ENCODE measurements around the gene HDGFL3. TPM values are rescaled to one million over a fixed set of nuclear protein-coding genes. Genes with fewer than 3 reads are reported as not detected.

HDGFL3 gene
- total and polyA plus RNA-seq, 9 of the 15 experiments (the other 6 are each of a cell fraction or from before 2014, with no cell fraction given): 6.7 to 42.0 (median 31.4) TPM

GRCh38 chr15:83205725-83206324 is 1.8 kb downstream of the HDGFL3 start:
- BruUV-seq (replicated peaks): TSS peak; percentile 44
- H3K27me3 ChIP-seq (ENCODE audit: control insufficient read depth in 2 of 2, insufficient read depth in 2 of 2, low read length in 2 of 2): peaks cover 2 to 6% of the 10 kb centered on the region in 2 experiments; a peak in 3 of 5 replicates
- POLR2A ChIA-PET: interaction anchor here (0.5 to 2.3 kb wide), 6 partner anchors 9 to 395 kb away, joined by 3 to 12 read pairs (median 4); partner anchors contain the start of gene BTBD1
- no peak for ATAC-seq
- H3K4me1 ChIP-seq (replicated peaks in 1 of 2; ENCODE audit: control insufficient read depth in 2 of 2, insufficient read depth in 2 of 2, low read length in 2 of 2): peaks cover 14 to 18% of the 10 kb centered on the region in 2 experiments
- H3K79me2 ChIP-seq (ENCODE audit: control insufficient read depth, insufficient read depth, low read length): peaks cover 47% of the 10 kb centered on the region
- in situ Hi-C loops (cut with MboI) (no loop called here), intact Hi-C loops (cut with micrococcal nuclease) (loop anchor here (5.0 kb wide), 3 partner anchors 99 to 359 kb away; partner anchors contain the start of genes BTBD1 and TM6SF1)
- peak overlapping the region; percentile 69; the same call in 1 of the 2 replicates for H3K4me3 ChIP-seq
- peak; percentile 11 for FAIRE-seq
- no peaks in the 10 kb centered on the region for H3K9me3 ChIP-seq (replicated peaks; ENCODE audit: control insufficient read depth, insufficient read depth, low read depth, low read length)
- no peaks in the 10 kb centered on the region; the same call in 2 of the 3 replicates for H3K36me3 ChIP-seq (ENCODE audit: control insufficient read depth, insufficient read depth, low read length)
- H3K9me1 ChIP-seq (ENCODE audit: control insufficient read depth, insufficient read depth, low read length): no peaks in the 10 kb centered on the region
- DNase-seq (ENCODE audit: extremely low read depth in 1 of 4, low spot score in 3 of 4): peak in 1 of 4 experiments; percentile 27
- 15% methylated on average over 4 of the region's 4 CpGs for WGBS (ENCODE audit: insufficient coverage, low coverage, missing lambda C conversion rate)
- peak overlapping the region; percentile 84; the same call in 1 of the 2 replicates for H2AFZ ChIP-seq (ENCODE audit: low read depth, low read length)
- H3K4me2 ChIP-seq (ENCODE audit: insufficient read depth, low read length): peak overlapping the region; percentile 79
- TF ChIP-seq DEAF1 (CRISPR knock-in tag; IDR thresholded peaks at IDR 0.05) (no peak), ZBTB17 (CRISPR knock-in tag; IDR thresholded peaks at IDR 0.05) (0 out of 2 replicates have a peak, but pooled peaks have one; percentile 59), GABPA (tag; conservative IDR thresholded peaks at IDR 0.05; ENCODE audit: low read depth) (peak; percentile 68), CREM (IDR thresholded peaks at IDR 0.05; ENCODE audit: low read depth) (peak; percentile 61; the same call in 1 of the 2 replicates), ZNF384 (IDR thresholded peaks at IDR 0.05; ENCODE audit: low read depth, low read length) (peak; percentile 71), ZNF592 (IDR thresholded peaks at IDR 0.05) (0 out of 2 replicates have a peak, but pooled peaks have one; percentile 17), ZBTB1 (CRISPR knock-in tag; IDR thresholded peaks at IDR 0.05; ENCODE audit: borderline replicate concordance, low read depth) (no peak), ATF1 (CRISPR knock-in tag; IDR thresholded peaks at IDR 0.05) (no peak), ATF1 (tag; IDR thresholded peaks at IDR 0.05) (peak; percentile 19; the same call in 1 of the 2 replicates), BACH1 (tag; IDR thresholded peaks at IDR 0.05) (peak; percentile 29; the same call in 1 of the 2 replicates), DMBX1 (CRISPR knock-in tag; IDR thresholded peaks at IDR 0.05; ENCODE audit: borderline replicate concordance) (no peak)
- H4K20me1 ChIP-seq (replicated peaks; ENCODE audit: control insufficient read depth, insufficient read depth, low read length): no peaks in the 10 kb centered on the region; the same call in 1 of the 2 replicates
- CTCF ChIA-PET (ENCODE audit: low intra/inter-chr PET ratio): no interaction called here
- peak overlapping the region in 1 of 2 experiments; percentile 65; a peak in 2 of 4 replicates for H3K9ac ChIP-seq (ENCODE audit: insufficient read depth in 1 of 2, low read depth in 2 of 2, low read length in 2 of 2)
- H3K27ac ChIP-seq (ENCODE audit: extremely low read depth, low read depth, low read length): peak overlapping the region; percentile 68; the same call in 2 of the 3 replicates
